Heart left ventricle (tissue), 16 donors: ENCODE measurements around the gene FAM53B. TPM values are rescaled to one million over a fixed set of nuclear protein-coding genes. Genes with fewer than 3 reads are reported as not detected.
A peak's percentile ranks its signal among the peaks of the same experiment; 100 is the strongest.

ENCODE experiments used
- ATAC-seq, 4 donors: fragments of 200-7000 bp; cut with Tn5 transposase; one replicate each; pipeline ENCODE4 v1.9.1; 2020 to 2022; ENCODE audit warnings: moderate library complexity in 4 of 4, mild to moderate bottlenecking in 3 of 4, moderate number of reproducible peaks in 1 of 4
- DNase-seq, 5 donors: peaks; one replicate each; pipeline ENCODE4 v3.0.0-alpha.2; 2020
- H3K27ac ChIP-seq, 12 donors: fragments of 200-600 bp; sonication (generic) in 4 of 12; one replicate each; pipeline versions ENCODE4 v1.5.0 to v1.8.0; 2016 to 2022; ENCODE audit warnings: mild to moderate bottlenecking in 2 of 12
- H3K27me3 ChIP-seq, 9 donors: fragments of 200-600 bp; sonication (generic) in 2 of 9; one replicate each; pipeline versions ENCODE4 v1.5.1 to v1.8.0; 2016 to 2022; ENCODE audit warnings: mild to moderate bottlenecking in 3 of 9
- H3K36me3 ChIP-seq, 9 donors: fragments of 200-600 bp; sonication (generic) in 2 of 9; one replicate each; pipeline versions ENCODE4 v1.5.0 to v1.8.0; 2018 to 2022; ENCODE audit warnings: mild to moderate bottlenecking in 2 of 9
- H3K4me1 ChIP-seq, 12 donors: fragments of 200-600 bp; sonication (generic) in 4 of 12; one replicate each; pipeline versions ENCODE4 v1.5.0 to v1.8.0; 2016 to 2022; ENCODE audit warnings: mild to moderate bottlenecking in 3 of 12
- H3K4me3 ChIP-seq, 12 donors: fragments of 200-600 bp; sonication (generic) in 4 of 12; one replicate each; pipeline versions ENCODE4 v1.5.0 to v1.8.0; 2017 to 2022; ENCODE audit warnings: mild to moderate bottlenecking in 9 of 12, moderate library complexity in 4 of 12
- H3K9me3 ChIP-seq, 12 donors: fragments of 200-600 bp; sonication (generic) in 4 of 12; one replicate each; pipeline versions ENCODE4 v1.5.0 to v1.8.0; 2016 to 2022; ENCODE audit warnings: mild to moderate bottlenecking in 1 of 12
- POLR2A ChIP-seq, 2 donors: fragments of 450-650 bp; IDR thresholded peaks; one replicate each; pipeline ENCODE4 v1.6.1; 2017; ENCODE audit warnings: antibody characterized with exemption in 2 of 2, mild to moderate bottlenecking in 2 of 2, moderate library complexity in 2 of 2
- WGBS, 4 donors: extraction: QIAGEN DNeasy Blood & Tissue Kit in 2 of 4; methylation state at CpG; one replicate each; pipeline versions ENCODE4 v1.1.5 to v1.1.7; 2013 to 2018; 5-methylcytosine and 5-hydroxymethylcytosine counted together
- intact Hi-C, 10 donors: fragments of 100-400 bp; cut with DNase I; formaldehyde crosslinking; loops; one replicate each; pipeline versions ENCODE4 v1.11.1 to v1.14.2; 2022
- polyA plus RNA-seq, 2 donors: library from polyadenylated mRNA; stranded (reverse); fragments of 200-250 nt; gene quantifications; one replicate each; pipeline ENCODE4 v1.2.3, GENCODE V29; 2013
- total RNA-seq, 9 donors: library from RNA; depleted of rRNA in 2 of 9; stranded (reverse); fragments of >200 nt in 2 of 9; fragmentation: NEBNext Ultra II Directional in 3 of 9; extraction: Animal tissue kit (Norgen Biotek cat#: 25700) in 3 of 9; gene quantifications; one replicate each; pipeline versions ENCODE4 v1.1.0 to v1.2.4, GENCODE V29; 2016 to 2023
- TF ChIP-seq, protein P1 (sequence below), 12 donors: fragments of 200-600 bp; sonication (generic) in 4 of 12; IDR thresholded peaks; one replicate each; pipeline versions ENCODE4 v1.5.0 to v1.8.0; 2018 to 2022; ENCODE audit warnings: antibody characterized with exemption in 12 of 12, mild to moderate bottlenecking in 5 of 12
- donor health status: ischemic (EF 13 %, LVEDD 7.1; RV severe dilation, severe dysfunction).
- donor health status: healthy with polysubstance abuse.
- donor health status: DM: no; HTN: yes; CAD: no.
- donor health status: DM: no; HTN: no; CAD: no.
- donor health status: ischemic (EF 25% LVEDD 6.9; RV normal size, moderate dysfunction).
- donor health status: ischemic (EF 25% LVEDD 5.7; RV mildly dilated, moderate dysfunction).
- donor health status: healthy.
- donor health status: DM: yes; HTN: yes; CAD: no.
- donor health status: ischemic (EF 35%, LVEDD 5.7; RV mildly dilated, moderate dysfunction).
- donor health status: nonischemic (EF 11% LVEDD 7.7; RV severe dilation, severe dysfunction).
- donor health status: DM: yes; HTN: yes; CAD: no.
- donor health status: PGD.
- donor health status: ischemic (EF 29% LVEDD 5.4; RV normal size, mild dysfunction).
- donor health status: nonischemic (EF 23%, LVEDD 6.1; RV moderate dilation, normal function).

The FAM53B gene
- total and polyA plus RNA-seq, 11 donors = 23.7 to 57.7 (median 35.5) TPM

DNA sequence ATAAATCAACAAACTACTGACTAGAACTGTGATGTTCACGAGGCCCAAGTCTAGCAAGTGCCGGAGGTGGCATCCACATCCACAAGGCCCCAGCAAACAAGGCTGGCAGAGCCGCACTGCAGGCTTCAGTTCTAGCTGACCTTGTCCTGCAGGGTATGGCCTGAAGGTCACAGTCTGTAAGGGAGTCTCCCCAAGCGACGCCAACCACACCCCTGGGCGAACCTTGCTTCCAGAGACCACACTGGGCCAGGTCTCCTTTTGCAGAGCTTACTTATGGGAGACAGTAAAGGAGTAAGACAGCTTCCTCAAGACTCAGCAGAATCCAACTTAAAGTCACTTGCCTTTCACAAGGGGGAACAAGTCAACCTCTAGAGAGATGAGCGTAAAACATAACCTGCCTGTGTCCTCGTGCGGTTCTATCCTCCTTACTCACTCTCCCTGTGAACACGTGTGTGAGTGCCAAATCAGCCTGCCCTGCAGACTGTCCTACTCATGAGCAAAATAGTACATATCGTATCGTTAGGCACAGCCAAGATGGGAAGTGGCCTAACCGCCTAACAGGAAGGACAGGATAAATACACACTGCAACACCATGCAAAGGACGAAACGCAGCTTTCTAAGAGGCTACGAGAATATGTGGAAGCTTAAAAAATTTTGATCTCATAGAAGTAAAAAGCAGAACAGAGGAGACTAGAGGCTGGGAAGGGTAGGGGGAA lies 22.7 kb downstream of the FAM53B start:
- ATAC-seq (peak; percentile 77 to 87 (median 80)), DNase-seq (peak in 4 of 5 donors; percentile 61 to 81 (median 74))
- Histone ChIP-seq H3K4me3 (no peak overlapping the region), H3K36me3 (peaks cover 0 to 5% (median 0%) of the 10 kb centered on the region in 9 donors), H3K27ac (peak overlapping the region; percentile 59 to 93 (median 82)), H3K27me3 (no peaks in the 10 kb centered on the region), H3K9me3 (no peaks in the 10 kb centered on the region), H3K4me1 (peaks cover 27 to 100% (median 97%) of the 10 kb centered on the region in 12 donors)
- WGBS, 4 donors = 25 to 33% (median 28%) methylated on average over 16 of the region's 16 CpGs
- intact Hi-C loops = loop anchor here in 4 of 10 donors (2.0 to 5.0 kb wide), 4 partner anchors 15 to 74 kb away; no protein-coding TSS in a partner anchor
- TF ChIP-seq, protein P1, sequence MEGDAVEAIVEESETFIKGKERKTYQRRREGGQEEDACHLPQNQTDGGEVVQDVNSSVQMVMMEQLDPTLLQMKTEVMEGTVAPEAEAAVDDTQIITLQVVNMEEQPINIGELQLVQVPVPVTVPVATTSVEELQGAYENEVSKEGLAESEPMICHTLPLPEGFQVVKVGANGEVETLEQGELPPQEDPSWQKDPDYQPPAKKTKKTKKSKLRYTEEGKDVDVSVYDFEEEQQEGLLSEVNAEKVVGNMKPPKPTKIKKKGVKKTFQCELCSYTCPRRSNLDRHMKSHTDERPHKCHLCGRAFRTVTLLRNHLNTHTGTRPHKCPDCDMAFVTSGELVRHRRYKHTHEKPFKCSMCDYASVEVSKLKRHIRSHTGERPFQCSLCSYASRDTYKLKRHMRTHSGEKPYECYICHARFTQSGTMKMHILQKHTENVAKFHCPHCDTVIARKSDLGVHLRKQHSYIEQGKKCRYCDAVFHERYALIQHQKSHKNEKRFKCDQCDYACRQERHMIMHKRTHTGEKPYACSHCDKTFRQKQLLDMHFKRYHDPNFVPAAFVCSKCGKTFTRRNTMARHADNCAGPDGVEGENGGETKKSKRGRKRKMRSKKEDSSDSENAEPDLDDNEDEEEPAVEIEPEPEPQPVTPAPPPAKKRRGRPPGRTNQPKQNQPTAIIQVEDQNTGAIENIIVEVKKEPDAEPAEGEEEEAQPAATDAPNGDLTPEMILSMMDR (IDR thresholded peaks at IDR 0.05) = no peak
- no peak for TF ChIP-seq POLR2A (IDR thresholded peaks at IDR 0.05)

DNA sequence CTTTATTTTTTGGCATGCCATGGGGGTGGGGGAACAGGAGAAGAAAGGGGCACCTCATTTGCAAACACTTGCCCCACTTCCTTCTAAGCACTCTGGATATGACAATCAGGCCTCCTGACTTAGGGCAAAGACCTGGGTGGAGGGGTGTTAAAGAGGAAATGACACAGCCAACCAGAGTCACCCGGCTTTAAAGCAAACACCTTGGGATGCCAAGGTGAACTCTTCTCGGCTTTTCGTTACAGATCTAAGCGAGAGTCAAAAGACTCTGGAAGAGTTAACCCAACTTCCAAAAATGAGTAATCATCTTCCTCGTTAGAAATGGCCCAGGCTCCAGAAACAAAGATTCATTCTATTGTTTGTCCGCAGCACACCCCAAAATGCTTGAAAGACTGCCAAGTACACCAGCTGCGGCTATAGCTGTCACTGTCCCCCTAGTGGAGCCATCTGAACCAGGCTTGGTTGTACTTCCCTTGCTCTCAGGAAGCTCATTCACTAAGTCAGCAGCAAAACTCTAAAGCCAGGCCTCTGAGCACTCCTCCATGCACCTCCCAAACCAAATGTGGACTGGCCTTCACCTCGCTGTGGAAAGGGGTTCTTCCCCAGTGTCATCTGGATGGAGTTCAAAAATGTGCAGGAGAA lies 24.8 kb downstream of the FAM53B start:
- Histone ChIP-seq H3K36me3 (no peaks in the 10 kb centered on the region), H3K27me3 (no peaks in the 10 kb centered on the region), H3K4me1 (peaks cover 16 to 99% (median 91%) of the 10 kb centered on the region in 12 donors), H3K4me3 (peak overlapping the region in 1 of 12 donors; percentile 33), H3K27ac (peak overlapping the region; percentile 18 to 93 (median 80)), H3K9me3 (no peaks in the 10 kb centered on the region)
- DNase-seq (peak; percentile 74 to 83 (median 81)), ATAC-seq (peak; percentile 19 to 60 (median 48))
- intact Hi-C loops = no loop called here
- TF ChIP-seq, protein P1 (IDR thresholded peaks at IDR 0.05) = peak; percentile 35 to 69 (median 57)
- no peak for TF ChIP-seq POLR2A (IDR thresholded peaks at IDR 0.05)
- WGBS, 4 donors = 24 to 37% (median 31%) methylated on average over 8 of the region's 8 CpGs

DNA sequence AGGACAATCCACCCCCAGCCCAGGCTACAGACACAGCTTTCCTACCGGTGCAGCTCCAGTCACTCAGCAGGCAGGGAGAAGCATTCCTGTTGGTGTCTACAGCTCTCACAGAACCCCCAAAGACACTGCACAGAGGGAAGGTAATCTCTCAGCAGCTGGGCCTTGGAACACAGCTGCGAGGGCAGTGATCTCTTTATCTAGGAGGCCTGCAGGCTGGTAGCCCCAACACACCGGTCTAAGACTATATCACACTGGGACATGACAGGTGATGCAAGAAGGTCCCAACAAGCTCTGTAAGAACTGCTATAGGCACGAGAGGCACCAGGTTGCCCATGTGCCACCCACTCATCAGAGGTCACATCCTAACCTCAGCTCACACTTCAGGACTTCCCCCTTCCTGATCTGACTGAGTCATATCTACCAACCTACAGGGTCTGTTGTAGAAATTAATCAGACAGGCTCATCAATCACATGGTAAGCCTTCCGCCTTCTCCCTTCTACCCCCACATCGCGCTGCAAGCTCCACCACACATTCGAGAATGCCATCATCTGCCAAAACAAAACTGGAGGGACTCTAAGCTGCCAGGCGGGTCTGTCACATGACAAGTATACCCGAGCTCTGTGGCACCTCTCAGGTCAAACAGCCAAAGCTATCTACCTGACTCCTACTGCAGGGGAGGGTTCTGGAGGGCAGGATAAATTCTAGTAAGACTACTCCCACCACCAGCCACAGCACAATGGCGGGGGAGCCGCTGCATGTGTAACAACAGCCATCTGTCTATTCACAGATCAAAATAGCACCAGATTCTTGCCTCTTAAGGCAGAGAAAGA lies 26.1 kb downstream of the FAM53B start:
- H3K27ac ChIP-seq = peak overlapping the region; percentile 3 to 93 (median 80)
- no peaks in the 10 kb centered on the region for H3K36me3 ChIP-seq

More for the DNA sequence above, 26.1 kb downstream of the FAM53B start:
- DNase-seq = peak in 1 of 5 donors; percentile 47
- H3K27me3 ChIP-seq = no peaks in the 10 kb centered on the region
- intact Hi-C loops = no loop called here
- H3K9me3 ChIP-seq = no peaks in the 10 kb centered on the region
- TF ChIP-seq, protein P1 (IDR thresholded peaks at IDR 0.05) = no peak
- TF ChIP-seq POLR2A (IDR thresholded peaks at IDR 0.05) = no peak
- ATAC-seq = peak in 3 of 4 donors; percentile 14 to 38 (median 18)
- H3K4me3 ChIP-seq = peak overlapping the region in 1 of 12 donors; percentile 33
- 45 to 59% (median 54%) methylated on average over 12 of the region's 12 CpGs for WGBS, 4 donors
- peaks cover 8 to 99% (median 91%) of the 10 kb centered on the region in 12 donors for H3K4me1 ChIP-seq
